ENCODE results near the gene ITGAD.

GRCh38 chr16:31414706-31415105, 21.6 kb downstream of the ITGAD start:
- TF ChIP-seq ATF4 (CRISPR knock-in tag; IDR thresholded peaks at IDR 0.05) (no peak), STAG1 (CRISPR knock-in tag; IDR thresholded peaks at IDR 0.05) (no peak), MAX (IDR thresholded peaks at IDR 0.05) (no peak), FOXK1 (CRISPR knock-in tag; IDR thresholded peaks at IDR 0.05; ENCODE audit: borderline replicate concordance, low read depth) (no peak), HDAC6 (IDR thresholded peaks at IDR 0.05; ENCODE audit: low read depth, low read length) (no peak), ZNF746 (CRISPR knock-in tag; IDR thresholded peaks at IDR 0.05) (no peak), PAX8 (CRISPR knock-in tag; IDR thresholded peaks at IDR 0.05; ENCODE audit: borderline replicate concordance) (no peak), ZBTB39 (CRISPR knock-in tag; IDR thresholded peaks at IDR 0.05) (no peak), ZNF543 (CRISPR knock-in tag; IDR thresholded peaks at IDR 0.05) (no peak), POLR2A (IDR thresholded peaks at IDR 0.05; ENCODE audit: insufficient read depth in 1 of 2, low read depth in 2 of 2, low read length in 2 of 2) (no peak), NFIC (IDR thresholded peaks at IDR 0.05; ENCODE audit: low read length) (no peak), ZNF234 (CRISPR knock-in tag; conservative IDR thresholded peaks at IDR 0.05) (no peak)
- TF ChIP-seq, protein P1, sequence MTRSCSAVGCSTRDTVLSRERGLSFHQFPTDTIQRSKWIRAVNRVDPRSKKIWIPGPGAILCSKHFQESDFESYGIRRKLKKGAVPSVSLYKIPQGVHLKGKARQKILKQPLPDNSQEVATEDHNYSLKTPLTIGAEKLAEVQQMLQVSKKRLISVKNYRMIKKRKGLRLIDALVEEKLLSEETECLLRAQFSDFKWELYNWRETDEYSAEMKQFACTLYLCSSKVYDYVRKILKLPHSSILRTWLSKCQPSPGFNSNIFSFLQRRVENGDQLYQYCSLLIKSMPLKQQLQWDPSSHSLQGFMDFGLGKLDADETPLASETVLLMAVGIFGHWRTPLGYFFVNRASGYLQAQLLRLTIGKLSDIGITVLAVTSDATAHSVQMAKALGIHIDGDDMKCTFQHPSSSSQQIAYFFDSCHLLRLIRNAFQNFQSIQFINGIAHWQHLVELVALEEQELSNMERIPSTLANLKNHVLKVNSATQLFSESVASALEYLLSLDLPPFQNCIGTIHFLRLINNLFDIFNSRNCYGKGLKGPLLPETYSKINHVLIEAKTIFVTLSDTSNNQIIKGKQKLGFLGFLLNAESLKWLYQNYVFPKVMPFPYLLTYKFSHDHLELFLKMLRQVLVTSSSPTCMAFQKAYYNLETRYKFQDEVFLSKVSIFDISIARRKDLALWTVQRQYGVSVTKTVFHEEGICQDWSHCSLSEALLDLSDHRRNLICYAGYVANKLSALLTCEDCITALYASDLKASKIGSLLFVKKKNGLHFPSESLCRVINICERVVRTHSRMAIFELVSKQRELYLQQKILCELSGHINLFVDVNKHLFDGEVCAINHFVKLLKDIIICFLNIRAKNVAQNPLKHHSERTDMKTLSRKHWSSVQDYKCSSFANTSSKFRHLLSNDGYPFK (CRISPR knock-in tag; IDR thresholded peaks at IDR 0.05; ENCODE audit: borderline replicate concordance): no peak
- TF ChIP-seq, protein P2, sequence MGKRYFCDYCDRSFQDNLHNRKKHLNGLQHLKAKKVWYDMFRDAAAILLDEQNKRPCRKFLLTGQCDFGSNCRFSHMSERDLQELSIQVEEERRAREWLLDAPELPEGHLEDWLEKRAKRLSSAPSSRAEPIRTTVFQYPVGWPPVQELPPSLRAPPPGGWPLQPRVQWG (CRISPR knock-in tag; IDR thresholded peaks at IDR 0.05; ENCODE audit: borderline replicate concordance, low read depth): no peak

All from HepG2 (cell line).